Gastrocnemius medialis (tissue), 4 donors: ENCODE data around the gene RELA. TPM values are rescaled to one million over a fixed set of nuclear protein-coding genes. Genes with fewer than 3 reads are reported as not detected.

Source experiments
- ATAC-seq, 2 donors: fragments of 150-250 bp; one replicate each; pipeline ENCODE4 v1.9.1; 2016
- DNase-seq, 2 donors: peaks; one replicate each; pipeline ENCODE4 v3.0.0-alpha.2; 2019
- H3K27ac ChIP-seq, 4 donors: fragments of 200-600 bp; sonication (generic); 1 replicate in 1 of 4; 2 replicates in 3 of 4; pipeline ENCODE4 v1.5.1; 2016 to 2018; ENCODE audit warnings: mild to moderate bottlenecking in 2 of 4, moderate library complexity in 1 of 4
- H3K27me3 ChIP-seq, 3 donors: fragments of 200-600 bp; sonication (generic) in 2 of 3; 1 replicate in 1 of 3; 2 replicates in 2 of 3; pipeline versions ENCODE4 v1.5.1 to v1.6.0; 2016 to 2019; ENCODE audit warnings: mild to moderate bottlenecking in 1 of 3, moderate library complexity in 1 of 3
- H3K36me3 ChIP-seq, 2 donors: fragments of 200-600 bp; sonication (generic) in 1 of 2; one replicate each; pipeline ENCODE4 v1.5.1; 2017 to 2018
- H3K4me1 ChIP-seq, 2 donors: fragments of 200-600 bp; sonication (generic) in 1 of 2; one replicate each; pipeline ENCODE4 v1.5.1; 2016 to 2017; ENCODE audit warnings: mild to moderate bottlenecking in 2 of 2
- H3K4me3 ChIP-seq, 4 donors: fragments of 200-600 bp; sonication (generic) in 3 of 4; 1 replicate in 1 of 4; 2 replicates in 3 of 4; pipeline ENCODE4 v1.5.1; 2016 to 2019; ENCODE audit warnings: mild to moderate bottlenecking in 2 of 4
- H3K9me3 ChIP-seq, 3 donors: fragments of 200-600 bp; sonication (generic) in 2 of 3; 1 replicate in 1 of 3; 2 replicates in 2 of 3; pipeline ENCODE4 v1.5.1; 2016 to 2019
- CTCF ChIP-seq, 5 experiments: fragments of 450-650 bp in 3 of 5; fragments of 200-600 bp in 2 of 5; sonication (generic) in 2 of 5; IDR thresholded peaks in 4 of 5; conservative IDR thresholded peaks in 1 of 5; 1 replicate in 4 of 5; 2 replicates in 1 of 5; pipeline ENCODE4 v1.5.1; 2016 to 2019; ENCODE audit warnings: antibody characterized with exemption in 5 of 5, mild to moderate bottlenecking in 3 of 5, moderate library complexity in 3 of 5
- POLR2A ChIP-seq, 2 donors: fragments of 450-650 bp; IDR thresholded peaks; one replicate each; pipeline ENCODE4 v1.6.1; 2017; ENCODE audit warnings: antibody characterized with exemption in 2 of 2, mild to moderate bottlenecking in 2 of 2, moderate library complexity in 2 of 2
- in situ Hi-C, 4 donors: fragments of 200-750 bp; cut with MboI; loops; one replicate each; pipeline versions ENCODE4 v1.15.0 to v1.8.0; 2017; ENCODE audit warnings: low sequenced_read_pairs in 4 of 4
- intact Hi-C: fragments of 100-400 bp; cut with DNase I; formaldehyde crosslinking; loops from one replicate; pipeline ENCODE4 v1.15.1; 2023; ENCODE audit warnings: low total_unique reads
- total RNA-seq, 4 donors: library from RNA; depleted of rRNA; stranded (reverse); fragments of >200 nt; gene quantifications; one replicate each; pipeline versions ENCODE4 v1.1.0 to v1.2.3, GENCODE V29; 2016

The RELA gene
- total RNA-seq, 4 donors from 2014 or later: 39.7 to 68.3 (median 56.3) TPM

DNA sequence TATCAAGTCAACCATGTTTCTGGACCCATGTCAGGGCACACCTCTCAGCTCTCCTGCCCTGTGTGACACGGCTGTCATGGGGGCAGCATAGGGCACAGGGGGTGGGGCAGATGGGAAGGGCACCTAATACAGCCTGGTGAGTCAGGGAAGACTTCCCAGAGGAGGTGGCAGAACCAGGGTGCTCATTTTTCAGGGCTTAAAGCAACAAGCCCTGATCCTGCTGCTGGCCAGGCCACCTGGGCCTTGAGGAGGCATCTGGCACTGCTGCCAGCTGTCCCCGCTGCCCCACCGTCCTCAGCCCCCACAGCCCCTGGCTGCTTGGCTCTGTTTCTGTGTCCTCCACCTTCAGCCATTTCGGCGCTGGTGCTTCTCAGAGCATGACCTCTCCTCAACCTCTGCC, 53.1 kb downstream of the RELA start:
- Histone ChIP-seq H3K27ac (peak overlapping the region; percentile 11 to 93 (median 54)), H3K4me3 (no peak overlapping the region), H3K4me1 (peaks cover 38 to 59% of the 10 kb centered on the region in 2 donors), H3K27me3 (no peaks in the 10 kb centered on the region), H3K9me3 (no peaks in the 10 kb centered on the region), H3K36me3 (peaks cover 0 to 14% of the 10 kb centered on the region in 2 donors)
- ATAC-seq: no peak
- intact Hi-C loops (no loop called here), in situ Hi-C loops (no loop called here)
- DNase-seq: no peak
- TF ChIP-seq CTCF (IDR thresholded peaks at IDR 0.05 in 4 of 5, conservative IDR thresholded peaks at IDR 0.05 in 1 of 5) (no peak), POLR2A (IDR thresholded peaks at IDR 0.05) (no peak)

DNA sequence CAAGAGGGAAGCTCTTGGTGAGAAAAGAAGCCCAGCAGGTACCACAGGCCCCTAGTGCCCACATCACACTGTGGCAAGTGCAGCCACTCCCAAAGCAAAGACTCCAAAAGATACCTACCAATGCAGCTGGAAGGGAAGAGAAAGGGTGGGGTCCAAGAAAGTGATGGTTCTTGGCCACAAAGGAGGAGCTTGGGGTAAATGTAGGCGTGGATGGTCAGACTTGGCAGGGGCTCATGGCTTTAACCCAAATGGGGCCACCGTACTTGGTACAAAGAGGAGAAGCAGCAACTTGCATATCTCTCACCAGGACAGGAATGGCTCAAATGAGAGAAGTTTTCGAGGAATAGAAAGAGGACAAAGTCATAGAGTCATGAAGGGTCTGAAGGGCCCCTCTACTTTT, 53.5 kb downstream of the RELA start:
- Histone ChIP-seq H3K4me3 (no peak overlapping the region), H3K27me3 (no peaks in the 10 kb centered on the region), H3K36me3 (peaks cover 0 to 17% of the 10 kb centered on the region in 2 donors), H3K4me1 (peaks cover 38 to 59% of the 10 kb centered on the region in 2 donors), H3K9me3 (no peaks in the 10 kb centered on the region), H3K27ac (peak overlapping the region; percentile 11 to 93 (median 54))
- DNase-seq (no peak), ATAC-seq (no peak)
- in situ Hi-C loops (no loop called here), intact Hi-C loops (no loop called here)
- TF ChIP-seq POLR2A (IDR thresholded peaks at IDR 0.05) (no peak), CTCF (IDR thresholded peaks at IDR 0.05 in 4 of 5, conservative IDR thresholded peaks at IDR 0.05 in 1 of 5) (no peak)

DNA sequence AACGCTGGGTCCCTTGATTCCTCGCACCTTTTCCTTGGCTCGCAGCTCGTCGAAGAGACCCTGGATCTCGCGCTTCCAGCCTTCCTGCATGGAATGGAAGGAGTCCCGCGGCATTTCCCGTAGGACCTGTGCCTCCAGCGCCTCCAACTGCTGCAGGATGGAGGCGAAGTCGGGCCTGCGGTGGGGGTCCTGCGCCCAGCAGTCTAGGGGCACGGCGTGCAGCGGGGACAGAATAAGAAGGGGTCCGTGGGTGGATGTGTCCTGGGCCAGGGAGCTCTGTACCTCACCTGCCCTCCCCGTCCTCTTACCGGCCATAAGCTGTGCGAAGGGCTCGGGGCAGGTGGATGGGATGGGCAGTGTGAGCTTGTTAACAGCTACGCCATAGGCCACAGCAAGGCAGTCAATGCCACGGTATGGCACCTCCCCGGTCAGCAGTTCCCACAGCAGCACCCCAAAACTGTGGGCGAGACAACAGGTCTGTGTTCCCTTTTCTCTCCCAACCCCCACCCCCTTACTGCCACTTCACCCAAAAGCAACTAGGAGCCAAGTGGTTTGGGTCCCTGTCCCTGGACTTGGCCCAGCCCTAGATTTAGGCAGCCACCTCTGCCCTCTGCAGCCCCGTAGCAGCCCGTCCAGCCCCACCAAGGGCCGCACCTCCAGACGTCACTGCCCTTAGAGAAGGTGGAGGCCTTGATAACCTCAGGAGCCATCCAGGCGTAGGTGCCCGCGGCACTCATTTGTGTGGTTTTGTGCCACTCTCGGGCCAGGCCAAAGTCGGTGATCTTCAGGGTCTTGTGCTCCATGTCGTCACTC, 54.9 kb downstream of the RELA start:
- Histone ChIP-seq H3K9me3 (no peaks in the 10 kb centered on the region), H3K27ac (peak overlapping the region; percentile 79 to 92 (median 82)), H3K27me3 (no peaks in the 10 kb centered on the region), H3K4me1 (peaks cover 36 to 47% of the 10 kb centered on the region in 2 donors), H3K4me3 (peak overlapping the region; percentile 45 to 70 (median 48)), H3K36me3 (peaks cover 0 to 30% of the 10 kb centered on the region in 2 donors)
- in situ Hi-C loops: no loop called here
- ATAC-seq (no peak), DNase-seq (no peak)
- intact Hi-C loops: no loop called here
- TF ChIP-seq POLR2A (IDR thresholded peaks at IDR 0.05): no peak
- no peak for TF ChIP-seq CTCF (IDR thresholded peaks at IDR 0.05 in 4 of 5, conservative IDR thresholded peaks at IDR 0.05 in 1 of 5)

- in situ Hi-C loops: no loop called here
- Histone ChIP-seq H3K9me3 (no peaks in the 10 kb centered on the region), H3K4me1 (peaks cover 28 to 40% of the 10 kb centered on the region in 2 donors), H3K36me3 (peaks cover 0 to 30% of the 10 kb centered on the region in 2 donors), H3K27me3 (no peaks in the 10 kb centered on the region), H3K4me3 (peak overlapping the region; percentile 45 to 70 (median 48)), H3K27ac (peak overlapping the region; percentile 79 to 92 (median 82))
- TF ChIP-seq POLR2A (IDR thresholded peaks at IDR 0.05) (no peak), CTCF (IDR thresholded peaks at IDR 0.05 in 4 of 5, conservative IDR thresholded peaks at IDR 0.05 in 1 of 5) (no peak)
- intact Hi-C loops: no loop called here
- ATAC-seq: peak; percentile 91 to 95
- DNase-seq: peak; percentile 93 to 96
Measured at GRCh38 chr11:65606876-65607613, 55.7 kb downstream of the RELA start.
